Left ventricle myocardium superior (tissue), 1 donor: ENCODE data around the gene FAAP24. TPM values are rescaled to one million over a fixed set of nuclear protein-coding genes. Genes with fewer than 3 reads are reported as not detected.
"Not testable (repeated sequence)": the region's sequence is repeated elsewhere in the genome, so short reads cannot be mapped to it uniquely, and the experiment has no call there.

Experiments
- ATAC-seq: fragments of 200-7000 bp; cut with Tn5 transposase; one replicate; pipeline ENCODE4 v1.9.1; 2020; ENCODE audit warnings: mild to moderate bottlenecking, moderate library complexity
- DNase-seq: peaks from one replicate; pipeline ENCODE4 v3.0.0-alpha.2; 2020
- intact Hi-C: fragments of 100-400 bp; cut with micrococcal nuclease; formaldehyde crosslinking; loops from one replicate; pipeline ENCODE4 v1.11.0; 2022
- total RNA-seq: library from RNA; stranded (reverse); fragmentation: NEBNext Ultra II Directional; extraction: Animal tissue kit (Norgen Biotek cat#: 25700); gene quantifications from one replicate; pipeline ENCODE4 v1.2.1, GENCODE V29; 2021
- donor health status: DM: no; HTN: yes; CAD: no; lungs with severe emphysema.

The FAAP24 gene
- total RNA-seq, 1 donor from 2014 or later = not detected

- DNase-seq, ATAC-seq, intact Hi-C loops: not testable (repeated sequence)
Measured at GRCh38 chr19:32997061-32997464, 25.0 kb downstream of the FAAP24 start.

- intact Hi-C loops = no loop called here
- no peak for DNase-seq
- no peak for ATAC-seq
Measured at GRCh38 chr19:32997716-32998355, 25.8 kb downstream of the FAAP24 start.

GRCh38 chr19:32998722-32999121 is 26.7 kb downstream of the FAAP24 start:
- ATAC-seq (no peak), DNase-seq (no peak)
- intact Hi-C loops = no loop called here

GRCh38 chr19:33000510-33000909 is 28.5 kb downstream of the FAAP24 start:
- intact Hi-C loops = no loop called here
- ATAC-seq = no peak
- DNase-seq = no peak

GRCh38 chr19:33000910-33001309 is 28.9 kb downstream of the FAAP24 start:
- intact Hi-C loops = no loop called here
- ATAC-seq (no peak), DNase-seq (no peak)

- intact Hi-C loops, DNase-seq, ATAC-seq: not testable (repeated sequence)
Measured at GRCh38 chr19:33002126-33002865, 30.3 kb downstream of the FAAP24 start.

GRCh38 chr19:33003424-33004024 is 31.5 kb downstream of the FAAP24 start:
- intact Hi-C loops, DNase-seq, ATAC-seq: not testable (repeated sequence)

- intact Hi-C loops = no loop called here
- DNase-seq (no peak), ATAC-seq (no peak)
Measured at GRCh38 chr19:33005440-33005839, 33.4 kb downstream of the FAAP24 start.

GRCh38 chr19:33008738-33009137 is 36.7 kb downstream of the FAAP24 start:
- intact Hi-C loops = no loop called here
- DNase-seq (no peak), ATAC-seq (no peak)

- intact Hi-C loops, DNase-seq, ATAC-seq: not testable (repeated sequence)
Measured at GRCh38 chr19:33010891-33011290, 38.8 kb downstream of the FAAP24 start.

GRCh38 chr19:33022472-33023116 is 50.6 kb downstream of the FAAP24 start:
- intact Hi-C loops = no loop called here
- no peak for ATAC-seq

GRCh38 chr19:33024398-33024797 is 52.4 kb downstream of the FAAP24 start:
- DNase-seq = no peak
- ATAC-seq = no peak
- intact Hi-C loops = no loop called here

More at GRCh38 chr19:33022472-33023116, 50.6 kb downstream of the FAAP24 start:
- no peak for DNase-seq

GRCh38 chr19:33025468-33026238 is 53.6 kb downstream of the FAAP24 start:
- ATAC-seq, DNase-seq, intact Hi-C loops: not testable (repeated sequence)

- intact Hi-C loops, ATAC-seq, DNase-seq: not testable (repeated sequence)
Measured at GRCh38 chr19:33026602-33027001, 54.6 kb downstream of the FAAP24 start.

Other genes with a start within 250 kb of the FAAP24 start
- gene SLC7A9, start 102.5 kb upstream of the FAAP24 start, total RNA-seq = not detected
- 9.2 TPM for gene CEP89, start 284 bp upstream of the FAAP24 start, total RNA-seq
- gene RHPN2, start 92.6 kb downstream of the FAAP24 start, total RNA-seq = 2.4 TPM
- 5.4 TPM for gene GPATCH1, start 108.9 kb downstream of the FAAP24 start, total RNA-seq
- not detected for gene WDR88, start 159.9 kb downstream of the FAAP24 start, total RNA-seq
- gene LRP3, start 222.1 kb downstream of the FAAP24 start, total RNA-seq = 19.5 TPM